Measurements from ENCODE around the gene HECA.

- no peak for TF ChIP-seq CTCF (IDR thresholded peaks at IDR 0.05)
- TF ChIP-seq POLR2AphosphoS5 (IDR thresholded peaks at IDR 0.05): peak in 1 of 3 donors; percentile 5
- TF ChIP-seq POLR2A (IDR thresholded peaks at IDR 0.05): no peak
Observed at GRCh38 chr6:139133262-139134063, 1.4 kb upstream of the HECA start.
